Thyroid gland (tissue), 4 donors: ENCODE results near the gene ARHGAP8.

ENCODE experiments used
- POLR2A ChIP-seq, 2 donors: fragments of 450-650 bp; IDR thresholded peaks; one replicate each; pipeline ENCODE4 v1.6.1; 2017; ENCODE audit warnings: antibody characterized with exemption in 2 of 2, mild to moderate bottlenecking in 2 of 2, moderate library complexity in 1 of 2
- TF ChIP-seq, protein P1 (sequence below), 6 experiments: fragments of 200-600 bp in 3 of 6; fragments of 450-650 bp in 3 of 6; sonication (generic) in 3 of 6; IDR thresholded peaks; one replicate each; pipeline ENCODE4 v1.5.1; 2016 to 2019; ENCODE audit warnings: antibody characterized with exemption in 6 of 6, mild to moderate bottlenecking in 2 of 6, inconsistent platforms in 1 of 6, moderate library complexity in 1 of 6

DNA sequence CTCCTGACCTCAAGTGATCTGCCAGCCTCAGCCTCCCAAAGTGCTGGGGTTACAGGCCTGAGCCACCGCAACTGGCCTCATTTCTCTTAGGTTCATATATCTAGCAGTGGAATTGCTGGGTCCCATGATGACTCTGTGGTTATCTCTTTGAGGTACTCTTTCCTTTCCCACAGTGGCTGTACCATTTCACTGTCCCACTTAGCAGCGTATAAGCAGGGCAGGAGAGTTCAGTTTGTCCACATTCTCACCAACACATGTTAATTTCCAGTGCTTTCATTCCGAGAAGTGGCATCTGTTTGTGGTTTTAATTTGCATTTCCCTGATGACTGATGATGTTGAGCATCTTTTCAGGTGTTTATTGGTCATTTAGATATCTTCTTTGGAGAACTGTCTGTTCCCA, 34.0 kb upstream of the ARHGAP8 start:
- TF ChIP-seq, protein P1, sequence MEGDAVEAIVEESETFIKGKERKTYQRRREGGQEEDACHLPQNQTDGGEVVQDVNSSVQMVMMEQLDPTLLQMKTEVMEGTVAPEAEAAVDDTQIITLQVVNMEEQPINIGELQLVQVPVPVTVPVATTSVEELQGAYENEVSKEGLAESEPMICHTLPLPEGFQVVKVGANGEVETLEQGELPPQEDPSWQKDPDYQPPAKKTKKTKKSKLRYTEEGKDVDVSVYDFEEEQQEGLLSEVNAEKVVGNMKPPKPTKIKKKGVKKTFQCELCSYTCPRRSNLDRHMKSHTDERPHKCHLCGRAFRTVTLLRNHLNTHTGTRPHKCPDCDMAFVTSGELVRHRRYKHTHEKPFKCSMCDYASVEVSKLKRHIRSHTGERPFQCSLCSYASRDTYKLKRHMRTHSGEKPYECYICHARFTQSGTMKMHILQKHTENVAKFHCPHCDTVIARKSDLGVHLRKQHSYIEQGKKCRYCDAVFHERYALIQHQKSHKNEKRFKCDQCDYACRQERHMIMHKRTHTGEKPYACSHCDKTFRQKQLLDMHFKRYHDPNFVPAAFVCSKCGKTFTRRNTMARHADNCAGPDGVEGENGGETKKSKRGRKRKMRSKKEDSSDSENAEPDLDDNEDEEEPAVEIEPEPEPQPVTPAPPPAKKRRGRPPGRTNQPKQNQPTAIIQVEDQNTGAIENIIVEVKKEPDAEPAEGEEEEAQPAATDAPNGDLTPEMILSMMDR (IDR thresholded peaks at IDR 0.05): no peak
- TF ChIP-seq POLR2A (IDR thresholded peaks at IDR 0.05): no peak
